Measurements from ENCODE around the gene ARL6IP6.
A peak's percentile ranks its signal among the peaks of the same experiment; 100 is the strongest.
"Not testable (repeated sequence)": the region's sequence is repeated elsewhere in the genome, so short reads cannot be mapped to it uniquely, and the experiment has no call there.

Gene ARL6IP6

DNA sequence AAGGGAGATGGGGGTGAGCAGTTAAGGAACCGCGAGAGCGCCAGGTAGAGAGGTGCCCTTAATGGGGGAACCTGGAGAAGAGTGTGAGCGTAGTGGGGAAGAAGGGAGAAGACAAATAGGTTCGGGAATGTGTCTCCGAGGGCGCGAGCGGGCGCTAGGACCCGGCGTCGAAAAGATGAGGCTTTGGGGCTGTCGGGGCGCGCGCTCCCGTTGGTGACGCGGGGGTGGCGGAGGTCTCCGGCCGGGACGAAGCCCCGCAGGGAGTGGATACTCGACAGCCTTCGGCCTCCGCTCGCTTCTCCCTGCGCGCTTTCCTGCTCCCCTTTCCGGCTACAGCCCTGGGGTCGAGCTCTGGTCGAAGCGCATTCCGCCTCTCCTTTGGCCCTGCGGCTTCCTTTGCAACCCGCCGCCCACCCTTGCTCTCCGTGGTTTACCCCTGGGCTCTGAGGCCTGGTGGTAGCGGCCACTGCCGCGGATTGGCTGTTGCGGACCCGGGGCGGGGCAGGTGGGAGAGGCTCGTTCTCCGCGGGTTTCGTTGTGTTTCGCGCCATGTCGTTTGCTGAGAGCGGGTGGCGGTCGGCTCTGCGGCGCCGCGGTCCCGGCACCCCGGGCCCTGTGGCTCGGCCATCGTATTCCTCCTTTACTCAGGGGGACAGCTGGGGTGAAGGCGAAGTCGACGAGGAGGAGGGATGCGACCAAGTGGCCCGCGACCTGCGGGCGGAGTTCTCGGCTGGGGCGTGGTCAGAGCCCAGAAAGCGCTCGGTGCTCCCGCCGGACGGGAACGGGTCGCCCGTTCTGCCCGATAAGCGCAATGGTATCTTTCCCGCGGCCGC, at the start of gene ARL6IP6:
Gene ARL6IP6 (plus strand): TSS at position 545 of the 833 bp plus-strand sequence. CDS start 5 bp downstream, at position 550.
- DNase-seq: peak; percentile 95

DNA sequence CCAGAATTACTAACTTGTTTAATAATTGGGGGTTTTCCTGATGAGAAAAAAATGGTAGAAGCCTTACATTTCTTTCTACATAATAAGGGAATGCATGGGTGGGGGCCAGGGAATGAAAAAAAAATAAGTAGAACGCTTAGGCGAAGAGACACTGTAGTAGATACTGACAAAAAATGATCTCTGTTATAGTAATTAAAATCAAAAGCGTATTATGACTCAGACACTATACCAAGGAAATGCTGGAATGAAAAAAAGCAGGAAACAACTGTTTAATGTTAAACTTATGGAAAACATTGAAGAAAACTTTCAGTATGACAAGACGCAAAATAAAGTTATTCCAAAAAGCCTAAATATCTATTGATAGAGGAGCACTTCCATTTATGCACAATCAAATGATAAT, 44.1 kb upstream of the ARL6IP6 start:
- no peak for DNase-seq

DNA sequence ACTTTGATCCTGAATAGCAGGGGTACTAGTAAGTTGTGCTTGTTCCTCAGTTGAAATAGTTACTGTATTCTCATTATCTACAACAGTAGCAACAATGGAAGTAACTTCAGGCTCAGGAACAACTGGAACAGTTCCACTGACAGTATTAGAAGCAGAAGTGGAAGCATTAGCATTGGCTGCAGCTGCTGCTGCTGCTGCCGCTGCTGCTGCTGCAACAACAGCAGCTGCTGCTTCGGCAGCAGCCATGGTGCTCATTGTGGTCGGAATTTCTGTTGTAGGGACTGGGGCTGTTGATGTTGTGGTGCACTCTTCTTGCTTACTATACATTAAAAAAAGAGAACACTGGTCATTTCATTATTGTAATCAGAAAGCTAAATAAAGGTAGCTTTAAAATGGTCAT, 42.0 kb upstream of the ARL6IP6 start:
- DNase-seq: no peak

DNA sequence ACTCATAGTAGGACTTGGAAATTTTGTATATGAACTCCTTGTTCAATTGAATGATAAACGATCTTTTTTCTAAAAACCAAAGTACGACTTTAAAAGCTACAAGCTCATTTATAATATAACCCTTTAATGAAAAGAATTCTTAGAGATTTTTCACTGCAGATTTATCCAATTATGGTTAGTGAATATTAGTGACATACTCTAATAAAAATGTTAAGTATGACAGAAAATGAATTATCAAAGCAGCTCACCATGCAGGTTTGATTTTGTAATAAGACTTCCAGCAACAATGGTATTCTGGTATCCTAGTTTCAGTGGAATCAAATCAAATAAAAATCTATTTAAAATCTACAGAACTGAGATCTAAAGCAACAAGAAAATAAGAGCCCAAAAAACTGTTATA, 39.6 kb upstream of the ARL6IP6 start:
- DNase-seq: no peak

DNA sequence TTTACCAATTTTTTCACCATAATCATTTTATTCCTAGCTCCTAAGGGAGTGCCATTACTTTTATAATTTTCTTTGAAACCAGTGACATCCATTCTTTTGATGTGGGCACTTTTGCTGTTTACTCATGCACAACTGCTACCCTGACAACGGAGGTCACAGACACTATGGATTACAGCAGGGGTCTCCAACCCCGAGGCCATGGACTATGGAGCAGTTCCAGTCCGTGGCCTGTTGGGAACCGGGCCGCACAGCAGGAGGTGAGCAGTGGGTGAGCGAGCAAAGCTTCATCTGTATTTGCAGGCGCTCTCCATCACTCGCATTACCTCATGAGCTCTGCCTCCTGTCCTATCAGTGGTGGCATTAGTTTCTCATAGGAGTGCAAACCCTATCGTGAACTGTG, 35.8 kb upstream of the ARL6IP6 start:
- DNase-seq: no peak

DNA sequence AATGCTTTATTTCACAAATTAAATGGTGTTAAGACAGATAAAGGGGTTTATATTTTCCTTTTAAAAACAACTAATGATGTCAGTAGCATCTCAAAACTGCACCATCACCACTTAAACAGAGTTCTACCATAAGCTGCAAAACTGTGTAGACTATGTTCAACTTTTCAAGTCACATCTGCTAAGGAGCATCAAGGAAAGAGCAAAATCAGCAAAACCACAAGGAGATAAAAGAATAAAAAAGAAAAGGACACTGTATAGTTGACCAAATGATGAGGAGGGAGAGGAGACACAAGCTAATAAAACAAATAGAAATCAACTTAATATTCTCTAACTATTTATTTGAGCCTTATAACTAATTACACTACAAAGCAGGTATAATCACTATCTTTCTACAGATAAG, 35.0 kb upstream of the ARL6IP6 start:
- no peak for DNase-seq

DNA sequence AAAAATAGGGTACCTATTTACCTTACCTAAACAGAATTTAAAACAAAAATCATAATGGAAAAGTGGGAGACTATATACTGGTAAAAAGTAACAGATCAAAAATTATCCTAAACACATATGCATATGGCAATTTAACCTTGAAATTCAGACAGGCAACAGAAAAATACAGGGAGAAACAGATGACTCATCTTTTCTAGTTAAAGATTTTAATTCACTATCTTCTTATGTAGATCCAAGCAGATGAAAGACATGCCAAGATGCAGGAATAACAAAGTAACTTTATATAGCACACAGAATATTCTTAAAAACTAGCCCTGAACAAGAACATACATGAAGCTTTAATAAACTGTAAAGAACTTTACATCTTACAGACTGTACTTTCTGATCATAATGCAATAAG, 32.1 kb upstream of the ARL6IP6 start:
- no peak for DNase-seq

DNA sequence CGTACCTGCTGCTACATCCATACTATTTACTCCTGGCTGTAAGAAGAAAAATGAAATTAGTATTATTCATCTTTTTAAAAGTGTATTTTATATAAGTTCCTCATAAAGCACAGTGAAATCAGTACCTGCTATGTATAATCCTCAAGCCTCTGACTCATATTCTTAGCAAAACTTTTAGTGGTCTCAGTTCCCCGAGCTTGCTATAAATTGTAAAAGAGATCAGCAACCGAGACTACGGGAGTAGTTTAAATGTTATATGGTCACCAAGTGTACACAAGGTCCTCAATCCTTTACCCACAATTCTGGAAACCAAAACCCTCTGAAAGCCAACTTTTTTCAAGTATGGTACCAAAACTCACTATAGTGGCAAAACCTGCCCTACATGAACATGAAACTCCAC, 25.4 kb upstream of the ARL6IP6 start:
- no peak for DNase-seq

DNA sequence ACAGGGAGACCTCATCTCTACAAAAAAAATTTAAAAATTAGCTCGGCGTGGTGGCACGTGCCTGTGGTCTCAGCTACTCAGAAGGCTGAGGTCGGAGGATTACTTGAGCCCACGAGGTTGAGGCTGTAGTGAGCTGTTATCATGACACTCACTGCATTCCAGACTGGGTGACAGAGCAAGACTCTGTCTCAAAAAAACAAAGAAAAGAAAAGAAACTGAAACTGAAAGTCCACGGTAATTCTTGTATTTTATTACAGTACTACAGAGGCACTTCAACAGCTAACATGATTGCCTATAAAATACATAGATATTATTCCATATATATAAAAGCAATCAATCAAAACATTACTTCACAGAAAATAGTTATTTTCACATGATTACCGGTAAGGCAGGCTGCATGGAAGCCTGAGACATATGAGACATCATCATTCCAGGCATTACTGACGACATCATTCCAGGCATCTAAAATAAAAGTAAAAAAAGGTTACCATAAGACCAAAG, 24.2 kb upstream of the ARL6IP6 start:
- DNase-seq: peak; percentile 56

DNA sequence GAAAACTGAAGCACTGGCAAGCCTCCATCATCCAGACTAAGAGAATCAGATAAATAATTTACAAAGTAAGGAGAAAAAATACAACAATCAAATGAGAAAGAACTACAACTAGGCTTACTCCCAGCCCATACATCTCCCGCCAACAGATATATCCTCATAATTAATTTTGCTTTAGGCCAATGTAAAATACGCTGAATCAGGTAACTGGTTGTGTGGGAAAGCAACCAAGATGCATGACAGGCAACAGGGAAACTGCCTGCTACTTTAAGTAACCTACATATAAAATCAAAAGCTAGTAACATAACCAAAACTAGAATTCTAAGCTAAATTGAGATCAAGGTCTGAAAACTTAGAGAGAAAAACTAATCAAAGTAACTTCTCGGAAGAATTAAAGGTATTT, 22.7 kb upstream of the ARL6IP6 start:
- DNase-seq: no peak

DNA sequence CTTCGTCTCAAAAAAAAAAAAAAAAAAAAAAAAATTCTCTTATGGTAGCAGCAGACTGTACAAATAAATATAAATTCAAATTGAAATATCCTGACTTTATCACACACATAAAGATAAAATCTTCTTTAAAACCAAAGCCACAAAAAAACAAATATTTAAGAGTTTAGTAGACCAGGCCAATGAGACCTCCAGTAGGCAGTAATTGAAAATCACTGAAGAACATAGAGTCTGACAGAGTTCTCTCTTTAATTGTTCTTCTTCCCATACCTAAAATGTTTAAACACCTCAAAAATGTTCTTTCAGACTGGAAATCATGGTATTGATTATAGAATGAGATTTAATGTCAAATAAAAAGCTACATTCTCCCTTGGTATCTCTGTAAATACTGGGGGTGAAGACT, 21.9 kb upstream of the ARL6IP6 start:
- DNase-seq: no peak

DNA sequence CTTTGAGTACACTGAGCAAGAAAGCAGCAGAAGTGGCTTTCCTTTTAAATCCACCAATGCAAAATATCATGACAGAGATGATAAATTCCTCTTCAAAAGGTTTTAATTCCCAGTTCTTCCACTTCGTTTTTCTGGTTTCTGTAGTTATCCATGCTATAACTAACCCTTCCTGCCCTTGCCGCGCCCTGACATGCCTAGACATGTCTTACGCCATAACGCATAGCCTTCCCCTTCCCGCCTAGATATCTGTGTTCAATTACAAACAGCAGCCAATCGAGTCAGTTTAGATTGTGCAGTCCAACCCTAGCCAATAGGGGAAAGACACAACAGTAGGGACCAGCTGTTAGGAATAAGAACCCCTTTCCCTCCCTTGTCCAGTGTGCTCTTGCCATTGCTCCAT, 17.2 kb upstream of the ARL6IP6 start:
- DNase-seq: no peak

DNA sequence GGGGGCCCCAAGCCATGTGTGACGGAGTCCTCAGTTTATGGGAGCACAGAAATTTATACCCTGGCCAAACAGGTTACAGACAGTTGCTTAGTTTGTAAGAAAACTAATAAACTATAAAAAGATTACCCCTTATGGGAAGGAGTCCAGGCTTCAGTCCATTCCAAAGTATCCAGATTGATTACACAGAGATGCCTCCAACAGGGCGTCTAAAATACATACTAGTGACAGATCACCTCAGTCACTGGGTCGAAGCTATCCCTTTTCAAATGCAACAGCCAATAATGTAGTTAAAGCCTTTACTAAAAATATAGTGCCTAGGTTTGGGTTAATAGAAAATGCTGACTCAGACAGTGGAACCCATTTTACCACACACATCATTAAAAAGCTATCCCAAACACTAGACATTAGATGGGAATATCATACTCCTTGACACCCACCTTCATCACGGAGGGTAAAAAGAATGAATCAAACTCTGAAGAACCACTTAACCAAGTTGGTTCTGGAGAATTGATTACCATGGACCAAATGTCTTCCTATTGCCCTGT, 11.9 kb upstream of the ARL6IP6 start:
- no peak for DNase-seq

DNA sequence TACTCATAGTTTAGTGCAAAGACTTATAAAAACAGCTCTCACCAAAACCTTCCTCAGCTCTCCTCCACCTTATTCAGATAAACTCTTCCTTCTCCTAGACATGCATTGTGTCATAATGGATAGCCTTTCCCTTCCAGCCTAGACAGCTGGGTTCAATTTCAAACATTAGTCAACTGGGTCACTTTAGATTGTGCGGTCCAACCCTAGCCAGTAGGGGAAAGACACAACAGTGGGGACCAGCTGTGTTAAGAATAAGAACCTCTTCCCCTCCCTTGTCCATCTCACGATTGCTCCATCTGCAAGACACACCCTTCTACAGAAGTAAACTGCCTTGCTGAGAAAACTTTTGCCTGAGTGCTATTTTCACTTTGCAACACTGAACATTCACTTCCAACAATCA, 9.7 kb upstream of the ARL6IP6 start:
- no peak for DNase-seq

DNA sequence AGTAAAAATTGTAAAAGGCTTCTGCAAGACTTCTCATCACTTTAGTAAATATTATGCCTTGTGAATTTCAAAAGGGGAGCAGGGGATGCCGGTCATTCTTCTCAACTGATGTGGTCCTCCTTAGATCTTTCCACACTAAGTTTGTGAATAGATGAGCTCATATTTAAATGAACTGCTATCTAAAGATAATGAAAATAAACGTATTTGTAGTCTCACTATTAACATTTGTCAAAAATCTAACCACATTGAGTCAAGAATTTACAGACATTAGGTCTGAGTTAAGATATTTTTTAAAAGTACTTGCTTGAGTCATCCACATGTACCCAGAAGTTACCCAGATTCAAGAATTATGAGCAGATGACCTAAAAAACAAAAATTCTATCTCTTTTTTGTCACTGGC, 7.7 kb upstream of the ARL6IP6 start:
- no peak for DNase-seq

DNA sequence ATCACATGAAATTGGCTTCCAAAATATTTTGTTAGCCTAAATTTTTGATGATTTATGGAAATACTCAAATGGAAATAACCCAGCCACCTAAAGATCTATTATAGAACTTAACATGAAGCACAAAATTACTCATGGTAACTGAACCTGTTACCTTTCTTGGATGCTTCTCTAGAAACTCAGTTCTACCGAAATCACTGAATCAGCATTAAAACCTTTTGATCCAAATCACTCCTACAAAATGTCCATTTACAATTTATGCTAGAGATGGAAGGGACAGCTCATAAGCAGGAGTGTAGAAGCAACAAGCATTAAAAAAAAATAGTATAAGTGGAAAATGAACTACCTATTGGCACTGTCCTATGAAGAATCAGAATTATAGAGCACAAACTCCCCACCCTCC, 3.3 kb upstream of the ARL6IP6 start:
- no peak for DNase-seq

DNA sequence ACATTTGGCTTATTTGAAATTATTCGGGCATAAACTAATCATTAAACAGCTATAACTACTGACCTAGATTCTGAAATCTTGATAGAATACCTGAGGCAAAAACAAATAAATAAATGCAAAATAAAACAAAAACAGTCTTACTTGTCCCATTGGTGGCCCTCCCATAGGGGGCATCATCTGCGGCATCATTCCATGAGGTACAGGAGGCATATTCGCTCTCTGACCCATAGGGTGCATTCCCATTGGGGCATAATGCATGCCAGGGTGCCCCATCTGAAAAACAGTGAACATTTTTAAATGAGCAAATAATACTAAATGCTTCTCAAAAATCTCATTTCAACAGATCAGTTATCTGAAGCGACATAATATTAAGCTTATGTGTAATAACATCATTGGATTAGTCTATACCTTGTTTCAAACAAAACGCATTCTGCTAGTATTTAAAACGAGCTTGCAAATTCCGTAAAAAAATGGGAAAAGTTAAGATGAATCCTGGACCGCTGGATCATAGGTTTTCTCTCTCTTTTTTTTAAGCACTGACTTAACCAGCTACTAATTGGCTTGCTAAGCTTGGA, 2.5 kb upstream of the ARL6IP6 start:
- peak; percentile 67 for DNase-seq

DNA sequence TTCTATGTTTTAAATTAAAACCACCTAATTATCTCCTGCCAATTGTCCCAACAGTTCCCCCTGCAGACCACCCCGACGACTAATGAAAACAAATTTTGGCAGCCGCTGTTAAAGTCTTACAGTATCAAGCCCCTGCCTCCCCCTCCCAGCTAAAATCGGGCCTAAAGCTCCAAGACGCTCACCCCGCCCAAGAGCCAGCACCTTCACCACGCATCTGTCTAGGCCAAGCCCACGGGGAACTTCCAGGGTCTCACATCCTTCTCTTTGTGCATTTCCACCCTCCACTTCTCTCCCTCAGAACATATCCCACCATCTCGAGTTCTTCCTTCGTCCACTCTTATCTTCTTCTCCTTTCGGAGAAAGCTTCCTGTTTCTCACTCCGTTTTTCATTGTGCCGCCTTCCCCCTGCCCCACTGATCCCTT, 1.6 kb upstream of the ARL6IP6 start:
- DNase-seq: peak; percentile 58

DNA sequence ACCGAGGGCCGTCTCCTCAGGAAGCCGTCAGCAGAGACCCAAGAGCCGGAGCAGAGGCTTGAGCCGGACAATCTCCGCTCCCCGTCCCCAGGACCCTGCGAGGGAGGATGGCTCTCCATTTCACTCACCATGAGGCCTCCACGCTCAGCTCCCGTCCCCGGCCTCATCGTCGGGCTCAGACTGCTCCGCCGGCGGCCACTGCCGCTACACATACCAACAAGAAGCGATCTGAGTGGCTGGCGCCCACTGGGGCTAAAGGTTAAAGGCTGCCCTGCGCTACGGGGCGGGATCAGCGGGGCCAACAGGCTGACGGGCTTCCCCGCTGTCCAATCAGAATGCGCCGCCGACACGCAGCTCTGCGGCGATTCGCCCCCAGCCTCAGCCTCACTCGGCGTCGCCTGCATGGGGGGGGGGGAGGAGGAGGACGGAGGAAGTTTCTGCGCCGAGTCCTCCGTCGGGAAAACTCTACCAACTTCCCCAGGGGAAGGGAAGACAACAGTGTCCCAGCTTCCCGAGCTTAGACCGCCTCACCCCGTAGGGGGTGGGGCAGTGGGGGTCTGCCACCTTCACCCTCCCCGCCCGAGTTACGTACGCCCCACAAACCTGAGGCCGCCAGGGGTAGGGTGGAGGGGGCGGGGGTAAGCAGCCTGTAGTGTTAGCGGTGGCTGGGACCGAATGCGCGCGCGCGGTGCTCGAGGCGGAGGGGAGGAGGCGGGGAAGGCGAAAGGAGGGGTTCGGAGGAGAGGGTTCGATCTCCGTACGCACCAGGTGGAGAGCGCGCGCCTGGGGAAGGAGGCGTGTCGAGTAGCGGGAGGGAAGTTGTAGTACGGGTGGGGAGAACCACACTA, 968 bp upstream of the ARL6IP6 start, which contains the start of gene PRPF40A:
Gene PRPF40A (minus strand): TSS at position 234 of the 848 bp plus-strand sequence. CDS start 22 bp downstream, at position 212.
- DNase-seq: peak; percentile 99

DNA sequence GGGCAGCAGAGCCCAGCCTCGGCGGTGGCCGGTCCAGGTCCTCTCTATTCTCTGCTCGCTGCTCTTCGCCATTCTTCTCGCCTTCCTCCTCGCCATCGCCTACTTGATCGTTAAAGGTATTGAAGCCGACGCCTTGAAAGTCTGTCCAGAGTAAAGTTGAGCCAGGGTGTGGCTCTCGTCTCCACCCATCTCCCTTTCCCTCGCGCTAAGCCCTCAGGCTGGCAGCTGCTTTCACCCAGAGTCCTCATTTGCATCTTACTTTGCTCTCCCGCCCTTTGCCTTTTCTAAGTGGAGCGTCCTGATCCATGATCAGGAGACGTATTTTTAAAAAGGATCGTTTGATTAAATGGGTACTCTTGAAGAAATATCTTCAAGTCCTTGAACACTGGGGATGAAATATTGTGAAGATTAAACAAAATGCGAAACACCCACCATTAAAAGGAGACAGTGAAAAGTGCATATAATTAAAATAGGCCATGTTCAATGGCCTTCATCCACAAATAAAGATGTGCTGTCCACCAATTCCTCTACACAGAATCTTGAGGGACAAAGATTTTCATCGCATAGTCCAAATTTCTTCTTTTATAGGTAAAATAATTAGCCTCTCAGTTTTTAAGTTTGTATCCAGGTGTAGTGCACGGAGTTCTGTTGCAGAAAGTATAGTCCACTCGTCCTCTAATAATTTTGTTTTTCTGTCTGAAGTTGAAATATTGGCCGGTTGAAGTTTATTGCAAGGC, 657 bp downstream of the ARL6IP6 start:
- DNase-seq: peak; percentile 58

DNA sequence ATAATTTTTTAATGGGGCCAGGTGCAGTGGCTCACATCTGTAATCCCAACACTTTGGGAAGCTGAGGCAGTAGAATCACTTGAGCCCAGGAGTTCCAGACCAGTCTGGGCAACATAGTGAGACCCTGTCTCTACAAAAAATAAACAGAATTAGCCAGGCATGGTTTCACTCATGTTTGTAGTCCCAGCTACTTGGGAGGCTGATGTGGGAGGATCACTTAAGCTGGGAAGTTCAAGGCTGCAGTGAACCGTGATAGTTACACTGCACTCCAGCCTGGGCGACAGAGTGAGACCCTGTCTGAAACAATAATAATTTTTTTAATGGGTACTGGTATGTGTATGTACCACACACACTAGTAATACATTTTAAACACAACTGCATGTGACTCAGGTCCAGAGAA, 2.4 kb downstream of the ARL6IP6 start:
- DNase-seq: no peak

DNA sequence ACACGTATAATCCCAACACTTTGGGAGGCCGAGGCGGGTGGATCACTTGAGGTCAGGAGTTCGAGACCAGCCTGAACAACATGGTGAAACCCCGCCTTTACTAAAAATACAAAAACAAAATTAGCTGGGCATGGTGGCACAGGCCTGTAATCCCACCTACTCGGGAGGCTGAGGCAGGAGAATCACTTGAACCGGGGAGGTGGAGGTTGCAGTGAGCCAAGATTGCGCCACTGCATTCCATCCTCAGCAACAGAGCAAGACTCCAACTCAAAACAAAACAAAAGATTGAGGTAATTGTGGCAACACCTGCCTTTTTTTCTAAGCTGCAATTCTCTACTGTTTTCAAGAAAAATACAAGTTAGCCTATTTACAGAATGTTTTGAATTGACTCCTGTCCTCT, 4.2 kb downstream of the ARL6IP6 start:
- DNase-seq: not testable (repeated sequence)

All from activated CD4-positive, alpha-beta T cell treated with anti-CD3 and anti-CD28 coated beads for 48 hours (primary cell).